Activated CD8-positive, alpha-beta memory T cell treated with anti-CD3 and anti-CD28 coated beads for 1 hour (primary cell): ENCODE data around the gene CFAP221.

Source experiments
- DNase-seq, 2 donors: peaks; one replicate each; pipeline ENCODE4 v3.0.0-alpha.2; 2020; ENCODE audit warnings: low read depth in 1 of 2; ENCODE audit errors: extremely low read depth in 1 of 2

CFAP221 gene

GRCh38 chr2:119674711-119675500 is 130.7 kb downstream of the CFAP221 start:
- DNase-seq = no peak

DNA sequence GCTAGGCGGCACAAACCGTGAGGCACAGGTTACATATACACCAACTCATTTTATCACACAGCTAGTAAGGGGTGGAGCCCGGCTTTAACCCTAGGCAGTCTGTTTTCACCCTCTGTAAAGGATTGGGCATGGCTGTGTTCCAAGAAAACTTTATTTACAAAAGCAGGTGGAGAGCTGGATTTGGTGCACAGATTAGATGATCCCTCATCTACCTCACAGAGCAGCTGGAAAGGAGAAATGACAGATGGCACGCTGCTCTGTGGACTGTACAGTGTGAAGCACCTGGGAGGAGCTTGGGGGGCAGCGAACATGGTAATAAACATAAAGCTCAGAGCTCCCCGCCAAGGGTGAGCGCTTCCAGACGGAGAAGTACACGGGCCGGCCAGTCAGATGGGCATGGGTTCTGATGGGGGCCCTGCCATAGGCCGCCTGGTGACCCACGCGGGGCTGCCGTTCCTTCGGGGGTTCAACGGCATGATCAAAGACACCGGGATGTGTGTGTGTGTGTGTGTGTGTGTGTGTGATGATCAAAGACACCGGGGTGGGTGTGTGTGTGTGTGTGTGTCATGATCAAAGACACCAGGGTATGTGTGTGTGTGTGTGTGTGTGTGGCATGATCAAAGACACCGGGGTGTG is 133.9 kb downstream of the CFAP221 start:
- DNase-seq = no peak

GRCh38 chr2:119679526-119679837 is 135.2 kb downstream of the CFAP221 start:
- no peak for DNase-seq

GRCh38 chr2:119679846-119680245 is 135.6 kb downstream of the CFAP221 start:
- DNase-seq = no peak

GRCh38 chr2:119680457-119681202 is 136.4 kb downstream of the CFAP221 start:
- DNase-seq = no peak

DNA sequence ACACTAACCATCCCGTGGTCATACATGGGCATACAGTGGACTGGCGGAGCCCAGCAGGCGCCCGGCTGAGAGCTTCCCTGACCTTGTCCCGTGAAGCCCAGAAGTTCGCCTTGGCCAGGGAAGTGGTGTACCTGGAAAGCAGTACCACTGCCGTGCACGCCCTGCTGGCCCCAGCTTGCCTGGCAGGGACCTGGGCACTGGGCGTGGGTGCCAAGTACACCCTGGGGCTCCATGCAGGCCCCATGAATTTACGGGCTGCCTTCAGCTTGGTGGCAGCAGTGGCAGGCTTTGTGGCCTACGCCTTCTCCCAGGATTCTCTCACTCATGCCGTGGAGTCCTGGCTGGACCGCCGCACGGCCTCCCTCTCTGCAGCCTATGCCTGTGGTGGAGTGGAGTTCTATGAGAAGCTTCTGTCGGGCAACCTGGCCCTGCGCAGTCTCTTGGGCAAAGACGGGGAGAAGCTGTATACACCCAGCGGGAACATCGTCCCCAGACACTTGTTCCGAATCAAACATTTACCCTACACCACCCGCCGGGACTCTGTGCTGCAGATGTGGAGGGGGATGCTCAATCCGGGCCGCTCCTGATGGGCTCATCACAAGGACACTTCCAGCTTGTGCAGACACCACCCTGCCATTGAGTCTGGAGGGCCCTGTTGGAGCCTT is 137.1 kb downstream of the CFAP221 start:
- no peak for DNase-seq

DNA sequence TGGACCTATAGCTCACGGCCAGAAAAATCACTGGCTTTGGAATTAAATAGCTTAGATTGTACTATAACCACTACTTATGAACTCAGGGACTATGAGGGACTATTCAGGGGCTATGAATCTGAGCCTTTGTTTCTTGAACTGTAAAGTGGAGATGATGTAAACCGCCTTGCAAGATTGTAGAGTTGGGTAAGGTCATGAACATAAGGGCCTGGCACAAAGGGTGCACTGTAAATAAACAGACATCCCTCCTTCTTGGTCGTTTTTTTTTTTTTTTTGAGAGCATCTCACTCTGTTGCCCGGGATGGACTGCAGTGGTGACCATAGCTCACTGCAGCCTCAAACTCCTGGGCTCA is 137.6 kb downstream of the CFAP221 start:
- DNase-seq = no peak

DNA sequence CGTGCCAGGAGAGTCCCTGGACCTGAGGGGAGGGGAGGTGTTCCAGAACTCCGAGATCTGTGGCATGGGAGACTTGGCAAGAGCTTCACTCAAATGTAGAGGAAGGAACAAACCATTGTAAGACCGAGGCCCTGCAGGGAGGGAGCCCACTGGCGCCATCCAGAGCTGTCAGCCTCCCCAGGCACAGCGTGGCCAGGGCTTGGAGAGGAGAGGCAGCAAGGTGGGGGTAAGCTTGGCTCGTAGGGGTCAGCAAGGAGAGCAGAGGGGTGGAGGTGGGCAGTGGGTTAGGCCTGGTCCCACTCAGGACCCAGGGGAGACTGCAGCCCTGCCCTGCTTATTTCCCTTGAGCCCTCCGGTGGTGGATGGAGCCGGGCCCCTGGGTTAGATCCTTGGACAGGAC is 138.3 kb downstream of the CFAP221 start:
- DNase-seq = no peak

GRCh38 chr2:119683074-119683712 is 138.9 kb downstream of the CFAP221 start:
- no peak for DNase-seq

DNA sequence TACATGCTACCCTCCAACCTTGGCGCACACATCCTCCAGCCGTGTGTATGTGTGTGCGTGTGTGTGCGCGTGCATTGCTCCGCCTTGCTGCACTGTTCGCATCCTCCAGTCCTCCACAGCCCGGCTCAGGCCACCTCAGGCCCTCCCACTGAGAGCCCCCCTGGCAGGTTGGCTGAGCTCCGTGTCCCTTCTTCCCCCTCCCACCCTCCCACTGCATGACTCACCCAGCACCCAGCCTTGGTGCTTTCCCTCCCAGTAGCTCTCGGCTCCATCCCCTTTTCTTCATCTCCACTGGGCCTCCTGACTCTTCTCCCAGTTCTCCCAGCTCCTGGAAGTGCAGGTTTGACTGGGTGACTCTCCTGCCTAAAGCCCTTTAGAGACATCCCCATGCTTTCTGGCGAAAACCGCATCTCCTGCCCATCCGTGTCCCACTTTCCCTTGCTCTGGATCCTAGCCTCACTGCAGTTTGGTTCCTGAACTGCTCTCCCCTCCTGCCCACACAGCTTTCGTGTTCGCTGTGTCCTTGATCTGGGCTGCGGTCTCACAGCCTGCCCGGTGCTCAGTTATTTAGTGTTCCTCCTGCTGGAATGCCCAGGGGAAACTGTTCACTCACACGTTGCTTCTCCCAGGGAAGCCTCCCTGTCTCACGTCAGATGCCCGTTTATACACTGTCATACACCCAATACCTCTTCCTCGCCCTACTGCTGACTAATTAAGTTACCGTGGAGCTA is 139.6 kb downstream of the CFAP221 start:
- no peak for DNase-seq

- no peak for DNase-seq
Observed at GRCh38 chr2:119684518-119684917, 140.3 kb downstream of the CFAP221 start.

- DNase-seq = no peak
Observed at GRCh38 chr2:119688616-119689015, 144.4 kb downstream of the CFAP221 start.

DNA sequence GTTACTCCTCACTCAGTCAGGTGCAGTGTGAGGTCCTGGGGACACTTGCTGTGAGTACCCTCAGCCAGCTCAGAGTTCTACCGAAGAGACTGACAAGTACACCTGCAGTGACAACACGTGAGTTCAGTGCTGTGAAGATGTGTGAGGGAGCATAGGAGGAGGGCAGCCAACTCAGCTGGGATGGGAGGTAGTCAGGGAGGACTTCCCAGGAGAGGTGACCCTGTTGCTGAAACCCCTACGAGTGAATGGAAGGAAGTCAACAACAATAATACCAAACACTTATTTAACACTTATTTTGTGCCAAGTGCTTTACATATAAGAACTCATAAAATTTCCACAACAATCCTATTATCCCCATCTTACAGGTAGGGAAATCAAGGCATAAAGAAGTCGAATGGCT is 145.0 kb downstream of the CFAP221 start:
- no peak for DNase-seq

- no peak for DNase-seq
Observed at GRCh38 chr2:119691189-119691588, 146.9 kb downstream of the CFAP221 start.

DNA sequence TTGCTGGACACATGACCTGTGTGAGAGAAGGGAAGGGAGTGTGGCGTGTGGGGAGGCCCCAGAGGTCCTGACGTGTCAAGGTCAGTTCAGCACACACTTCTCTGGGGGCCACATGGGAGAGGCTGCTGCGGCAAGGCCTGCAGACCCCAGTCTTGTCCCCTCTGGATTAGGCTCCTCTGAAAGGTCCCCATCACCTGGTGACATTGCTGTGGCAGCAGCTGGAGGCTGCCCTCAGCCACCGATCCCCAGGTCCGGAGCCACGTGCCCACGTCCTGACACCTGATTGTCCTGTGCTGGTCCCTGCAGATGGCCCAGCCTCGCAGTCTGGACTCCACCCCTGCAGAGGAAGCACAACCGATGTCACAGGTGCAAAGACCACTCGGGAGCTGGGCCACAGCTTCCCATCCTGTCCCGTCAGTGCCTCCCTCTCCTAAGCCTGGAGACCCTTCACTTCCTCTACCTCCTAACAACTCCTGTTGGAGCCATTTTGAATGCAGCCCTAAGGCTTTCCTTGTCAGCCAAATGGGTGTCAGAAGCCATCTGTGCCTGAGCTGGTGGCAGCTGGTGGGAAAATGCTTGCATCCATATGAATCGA is 147.5 kb downstream of the CFAP221 start:
- no peak for DNase-seq

DNA sequence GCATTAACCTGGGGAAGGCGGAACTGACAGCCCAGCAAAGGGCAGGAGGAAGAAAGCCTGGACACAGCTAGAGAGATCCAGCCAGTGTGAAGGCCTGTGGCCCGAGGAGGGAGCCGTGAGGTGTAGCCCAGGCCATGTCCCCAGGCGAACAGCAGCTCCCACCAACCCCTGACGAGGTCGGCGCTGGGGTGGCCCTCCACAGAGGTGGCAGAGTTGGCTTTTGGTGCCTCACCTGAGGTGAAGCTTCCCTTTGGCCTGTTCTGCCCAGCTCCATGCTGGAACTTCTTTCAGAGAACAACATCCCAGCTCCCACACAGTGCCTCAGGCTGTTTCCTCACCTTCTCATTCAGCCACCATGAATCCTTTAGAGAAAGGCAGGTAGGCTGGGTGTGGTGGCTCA is 148.1 kb downstream of the CFAP221 start:
- no peak for DNase-seq

- DNase-seq = no peak
Observed at GRCh38 chr2:119692954-119693353, 148.7 kb downstream of the CFAP221 start.

DNA sequence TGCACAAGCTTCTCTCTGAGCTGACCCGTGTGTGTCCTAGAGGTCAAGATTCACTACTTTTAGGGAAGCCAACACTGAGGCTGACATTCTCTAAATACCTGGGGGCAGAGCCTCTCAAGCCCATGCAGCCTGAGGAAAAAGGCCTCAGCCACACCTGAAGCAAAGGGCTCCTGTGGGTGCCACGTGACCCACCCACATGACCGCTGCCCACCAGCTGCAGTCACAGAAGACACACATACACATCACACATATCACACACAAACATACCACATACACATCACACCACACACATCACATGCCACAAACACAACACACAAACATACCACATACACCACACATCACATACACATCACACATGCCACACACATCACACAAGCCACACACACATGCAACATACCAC is 149.3 kb downstream of the CFAP221 start:
- no peak for DNase-seq

- no peak for DNase-seq
Observed at GRCh38 chr2:119693967-119694366, 149.7 kb downstream of the CFAP221 start.

DNA sequence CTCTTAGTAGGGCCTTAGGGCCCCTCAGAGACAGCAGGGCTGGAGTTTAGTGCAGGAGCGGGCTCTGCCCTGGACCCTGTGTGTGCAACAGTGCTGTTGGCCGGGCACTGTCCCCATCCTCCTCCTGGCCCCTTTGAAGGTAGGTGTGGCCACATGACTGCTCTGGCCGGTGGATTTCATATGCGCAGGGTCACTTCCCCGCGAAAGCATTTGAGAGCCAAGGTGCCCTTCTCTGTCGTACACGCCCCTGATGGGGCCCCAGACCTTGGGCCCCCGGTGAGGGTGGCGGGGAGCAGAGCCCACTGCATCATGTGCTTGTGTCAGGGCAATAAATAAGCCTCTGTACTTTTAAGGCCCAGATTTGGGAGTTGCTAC is 150.2 kb downstream of the CFAP221 start:
- DNase-seq = no peak
